ENCODE measurements around the gene MAP3K14.

Gene MAP3K14

GRCh38 chr17:45296003-45296832, 20.6 kb downstream of the MAP3K14 start:
- TF ChIP-seq CTCF (conservative IDR thresholded peaks at IDR 0.05; ENCODE audit: low read depth, low read length), result no peak
- Histone ChIP-seq H3K4me2 (no peak overlapping the region), H2AFZ (ENCODE audit: low read depth) (no peak overlapping the region), H3K4me3 (IDR thresholded peaks at IDR 0.05; ENCODE audit: insufficient read depth, low read depth, low read length) (no peak overlapping the region), H3K27me3 (ENCODE audit: insufficient read depth, low read depth) (no peaks in the 10 kb centered on the region), H3K9ac (no peak overlapping the region), H3K27ac (no peak overlapping the region), H3K4me1 (ENCODE audit: low read depth, poor library complexity, severe bottlenecking) (peaks cover 63% of the 10 kb centered on the region), H4K20me1 (ENCODE audit: insufficient read depth) (no peaks in the 10 kb centered on the region), H3K79me2 (ENCODE audit: insufficient read depth, low read depth) (peaks cover 81% of the 10 kb centered on the region), H3K36me3 (ENCODE audit: insufficient read depth) (no peaks in the 10 kb centered on the region)

GRCh38 chr17:45294506-45294905, 22.3 kb downstream of the MAP3K14 start:
- H3K27me3 ChIP-seq (ENCODE audit: insufficient read depth, low read depth), result no peaks in the 10 kb centered on the region
- H2AFZ ChIP-seq (ENCODE audit: low read depth), result no peak overlapping the region
- peaks cover 4% of the 10 kb centered on the region; the same call in 1 of the 2 replicates for H3K36me3 ChIP-seq (ENCODE audit: insufficient read depth)
- H3K4me3 ChIP-seq (IDR thresholded peaks at IDR 0.05; ENCODE audit: insufficient read depth, low read depth, low read length), result no peak overlapping the region
- peaks cover 53% of the 10 kb centered on the region for H3K4me1 ChIP-seq (ENCODE audit: low read depth, poor library complexity, severe bottlenecking)
- no peak overlapping the region for H3K4me2 ChIP-seq
- TF ChIP-seq CTCF (conservative IDR thresholded peaks at IDR 0.05; ENCODE audit: low read depth, low read length), result no peak
- no peaks in the 10 kb centered on the region for H4K20me1 ChIP-seq (ENCODE audit: insufficient read depth)
- peaks cover 65% of the 10 kb centered on the region for H3K79me2 ChIP-seq (ENCODE audit: insufficient read depth, low read depth)
- H3K27ac ChIP-seq, result no peak overlapping the region
- no peak overlapping the region for H3K9ac ChIP-seq

GRCh38 chr17:45293413-45294211, 23.2 kb downstream of the MAP3K14 start:
- H3K4me1 ChIP-seq (ENCODE audit: low read depth, poor library complexity, severe bottlenecking), result peaks cover 44% of the 10 kb centered on the region
- H4K20me1 ChIP-seq (ENCODE audit: insufficient read depth), result no peaks in the 10 kb centered on the region
- H3K4me2 ChIP-seq, result no peak overlapping the region
- no peak overlapping the region for H2AFZ ChIP-seq (ENCODE audit: low read depth)
- no peak overlapping the region for H3K9ac ChIP-seq
- peaks cover 60% of the 10 kb centered on the region for H3K79me2 ChIP-seq (ENCODE audit: insufficient read depth, low read depth)
- no peak overlapping the region for H3K4me3 ChIP-seq (IDR thresholded peaks at IDR 0.05; ENCODE audit: insufficient read depth, low read depth, low read length)
- no peak for TF ChIP-seq CTCF (conservative IDR thresholded peaks at IDR 0.05; ENCODE audit: low read depth, low read length)
- no peaks in the 10 kb centered on the region for H3K27me3 ChIP-seq (ENCODE audit: insufficient read depth, low read depth)
- H3K36me3 ChIP-seq (ENCODE audit: insufficient read depth), result peaks cover 4% of the 10 kb centered on the region; the same call in 1 of the 2 replicates
- H3K27ac ChIP-seq, result no peak overlapping the region

- Histone ChIP-seq H3K27me3 (ENCODE audit: insufficient read depth, low read depth) (no peaks in the 10 kb centered on the region), H3K9ac (no peak overlapping the region), H2AFZ (ENCODE audit: low read depth) (no peak overlapping the region), H4K20me1 (ENCODE audit: insufficient read depth) (no peaks in the 10 kb centered on the region), H3K4me1 (ENCODE audit: low read depth, poor library complexity, severe bottlenecking) (peaks cover 36% of the 10 kb centered on the region), H3K4me2 (no peak overlapping the region), H3K4me3 (IDR thresholded peaks at IDR 0.05; ENCODE audit: insufficient read depth, low read depth, low read length) (no peak overlapping the region), H3K27ac (no peak overlapping the region), H3K79me2 (ENCODE audit: insufficient read depth, low read depth) (peaks cover 53% of the 10 kb centered on the region), H3K36me3 (ENCODE audit: insufficient read depth) (peaks cover 4% of the 10 kb centered on the region; the same call in 1 of the 2 replicates)
- TF ChIP-seq CTCF (conservative IDR thresholded peaks at IDR 0.05; ENCODE audit: low read depth, low read length), result no peak
Observed at GRCh38 chr17:45292696-45293412, 24.0 kb downstream of the MAP3K14 start.
